DMS114 treated with DMSO at 0.1 percent for 48 hours (cell line): ENCODE measurements around the gene UPK1A.
"Not testable (repeated sequence)": the region's sequence is repeated elsewhere in the genome, so short reads cannot be mapped to it uniquely, and the experiment has no call there.

ENCODE experiments used
- DNase-seq: peaks from one replicate; lab custom pipeline; 2025; ENCODE audit not compliant: unreplicated experiment; lab: John Stamatoyannopoulos, UW

Gene UPK1A

DNA sequence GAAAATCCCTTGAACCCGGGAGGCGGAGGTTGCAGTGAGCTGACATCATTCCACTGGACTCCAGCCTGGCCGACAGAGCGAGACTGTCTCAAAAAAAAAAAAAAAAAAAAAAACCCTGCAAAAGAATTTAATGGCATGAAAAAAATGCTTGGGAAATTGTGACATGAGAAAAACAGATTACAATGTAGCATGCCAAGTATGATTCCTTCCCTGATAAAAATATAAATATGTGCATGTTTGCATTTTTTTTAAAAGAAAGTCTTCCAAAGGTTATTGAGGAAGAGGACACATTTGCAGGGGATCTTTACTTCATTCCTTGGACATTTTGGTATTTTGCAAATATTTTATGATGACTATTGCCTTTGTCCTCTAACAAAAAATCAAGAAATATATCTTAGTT is 23.5 kb downstream of the UPK1A start:
- no peak for DNase-seq

DNA sequence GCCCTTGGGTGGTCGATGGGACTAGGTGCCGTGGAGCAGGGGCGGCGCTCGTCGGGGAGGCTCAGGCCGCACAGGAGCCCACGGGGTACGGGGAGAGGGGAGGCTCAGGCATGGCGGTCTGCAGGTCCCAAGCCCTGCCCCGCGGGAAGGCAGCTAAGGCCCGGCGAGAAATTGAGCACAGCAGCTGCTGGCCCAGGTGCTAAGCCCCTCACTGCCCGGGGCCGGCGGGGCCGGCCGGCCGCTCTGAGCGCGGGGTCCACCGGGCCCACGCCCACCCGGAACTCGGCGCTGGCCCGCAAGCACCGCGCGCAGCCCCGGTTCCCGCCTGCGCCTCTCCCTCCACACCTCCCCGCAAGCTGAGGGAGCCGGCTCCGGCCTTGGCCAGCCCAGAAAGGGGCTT is 24.8 kb downstream of the UPK1A start:
- not testable (repeated sequence) for DNase-seq

DNA sequence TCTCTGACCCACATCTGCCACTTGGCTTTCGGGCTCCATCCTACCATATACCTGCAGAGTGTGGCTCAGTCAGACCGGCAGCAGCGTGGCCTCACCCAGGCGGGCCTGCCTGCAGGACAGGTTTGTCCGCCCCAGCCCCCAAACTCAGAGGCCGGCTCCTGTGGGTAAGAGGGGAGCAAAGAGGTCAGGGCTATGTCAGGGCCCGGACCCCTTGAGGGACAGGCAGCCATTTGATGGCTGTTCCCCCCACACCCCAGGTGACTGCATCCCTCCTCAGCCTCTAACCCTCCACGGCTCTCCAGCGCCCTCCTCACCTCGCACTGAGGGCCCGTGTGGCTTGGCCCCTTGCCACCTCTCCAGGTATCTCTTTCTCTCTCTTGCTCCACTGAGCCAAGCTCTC is 25.7 kb downstream of the UPK1A start:
- no peak for DNase-seq

DNA sequence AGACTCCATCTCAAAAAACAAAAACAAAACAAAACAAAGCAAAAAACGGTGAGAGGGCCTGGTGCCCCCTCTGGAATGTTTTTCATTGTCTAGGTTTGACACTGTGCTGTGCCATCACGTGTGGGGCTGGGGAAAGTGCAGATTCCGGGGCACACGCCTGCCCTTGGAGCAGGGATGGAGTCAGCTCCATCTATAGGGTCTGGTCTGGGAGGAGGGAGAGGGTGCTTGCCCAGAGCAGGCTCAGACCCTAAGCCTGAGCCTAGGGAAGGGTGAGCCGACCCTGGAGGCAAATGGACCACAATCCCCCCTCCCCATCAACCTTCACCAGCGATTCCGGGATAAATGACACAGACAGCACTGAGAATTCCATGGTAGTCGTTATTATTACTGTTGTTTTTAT is 27.1 kb downstream of the UPK1A start:
- DNase-seq, result no peak

DNA sequence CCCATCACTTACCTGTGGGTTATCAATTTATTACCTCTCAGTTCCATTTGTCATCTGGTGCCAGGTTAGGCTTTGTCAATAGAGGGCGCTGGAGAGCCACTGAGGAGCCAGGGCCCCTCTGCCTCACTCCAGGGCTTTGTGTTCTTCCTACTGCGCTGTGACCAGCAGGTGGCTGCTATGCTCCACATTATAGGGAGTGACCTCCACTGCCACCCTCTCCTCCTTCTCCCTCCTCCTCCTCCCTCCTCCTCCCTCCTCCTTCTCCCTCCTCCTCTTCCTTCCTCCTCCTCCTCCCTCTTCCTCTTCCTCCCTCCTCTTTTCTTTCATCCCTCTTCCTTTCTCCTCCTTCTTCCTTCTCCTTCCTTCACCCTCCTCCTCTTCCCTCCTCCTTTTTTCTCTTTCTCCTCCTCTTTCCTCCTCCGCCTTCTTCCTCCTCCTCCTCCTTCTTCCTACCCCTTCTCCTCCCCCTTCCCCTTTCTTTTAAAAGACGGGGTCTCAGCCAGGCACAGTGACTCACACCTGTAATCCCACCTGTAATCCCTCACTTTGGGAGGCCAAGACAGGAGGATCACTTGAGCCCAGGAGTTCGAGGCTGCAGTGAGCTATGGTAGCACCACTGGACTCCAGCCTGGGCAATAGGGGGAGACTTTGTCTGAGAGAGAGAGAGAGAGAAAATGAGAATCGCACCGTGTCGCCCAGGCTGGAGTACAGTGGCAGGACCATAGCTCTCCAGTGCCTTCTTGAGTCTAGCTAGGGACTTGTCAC is 27.7 kb downstream of the UPK1A start:
- peak; percentile 83 for DNase-seq

DNA sequence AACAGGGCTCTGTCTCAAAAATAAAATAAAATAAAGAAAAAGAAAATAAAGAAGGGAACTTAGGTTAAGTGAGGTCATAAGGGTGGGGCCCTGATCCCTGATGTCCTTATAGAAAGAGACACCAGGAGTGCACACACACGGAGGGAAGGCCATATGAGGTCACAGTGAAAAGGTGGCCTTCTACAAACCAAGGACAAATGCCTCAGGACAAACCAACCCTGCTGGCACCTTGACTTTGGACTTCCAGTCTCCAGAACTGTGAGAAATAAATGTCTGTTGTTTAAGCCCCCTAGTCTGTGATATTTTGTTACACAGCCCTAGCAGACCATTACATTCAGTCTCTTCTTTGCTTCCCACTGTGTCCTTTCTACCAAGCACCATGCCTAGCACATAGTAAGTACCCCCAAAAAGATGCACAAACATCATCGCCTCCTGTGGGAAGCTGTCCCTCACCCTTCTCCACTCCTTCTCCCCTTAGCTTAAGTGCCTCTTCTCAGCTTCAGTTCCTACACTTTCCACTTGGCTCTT is 29.6 kb downstream of the UPK1A start:
- DNase-seq, result no peak

DNA sequence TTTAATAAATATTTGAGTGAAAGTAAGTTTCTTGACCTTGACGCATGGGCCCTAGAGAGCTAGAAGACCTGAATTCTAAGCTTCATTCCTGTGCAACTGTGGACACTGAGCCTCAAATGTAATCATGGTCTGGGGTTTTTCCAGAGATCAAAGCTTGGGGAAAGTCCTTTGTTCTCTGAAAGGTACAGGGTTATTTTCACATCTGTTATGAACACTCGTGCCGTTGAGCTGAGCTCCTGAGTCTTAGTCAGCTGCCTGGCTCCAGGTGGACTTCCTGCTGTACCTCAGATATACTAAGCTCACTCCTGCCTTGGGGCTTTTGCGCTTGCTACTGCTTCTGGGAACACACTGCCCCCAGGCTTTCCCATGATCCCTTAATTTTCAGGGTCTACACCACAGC is 30.5 kb downstream of the UPK1A start:
- DNase-seq, result no peak

DNA sequence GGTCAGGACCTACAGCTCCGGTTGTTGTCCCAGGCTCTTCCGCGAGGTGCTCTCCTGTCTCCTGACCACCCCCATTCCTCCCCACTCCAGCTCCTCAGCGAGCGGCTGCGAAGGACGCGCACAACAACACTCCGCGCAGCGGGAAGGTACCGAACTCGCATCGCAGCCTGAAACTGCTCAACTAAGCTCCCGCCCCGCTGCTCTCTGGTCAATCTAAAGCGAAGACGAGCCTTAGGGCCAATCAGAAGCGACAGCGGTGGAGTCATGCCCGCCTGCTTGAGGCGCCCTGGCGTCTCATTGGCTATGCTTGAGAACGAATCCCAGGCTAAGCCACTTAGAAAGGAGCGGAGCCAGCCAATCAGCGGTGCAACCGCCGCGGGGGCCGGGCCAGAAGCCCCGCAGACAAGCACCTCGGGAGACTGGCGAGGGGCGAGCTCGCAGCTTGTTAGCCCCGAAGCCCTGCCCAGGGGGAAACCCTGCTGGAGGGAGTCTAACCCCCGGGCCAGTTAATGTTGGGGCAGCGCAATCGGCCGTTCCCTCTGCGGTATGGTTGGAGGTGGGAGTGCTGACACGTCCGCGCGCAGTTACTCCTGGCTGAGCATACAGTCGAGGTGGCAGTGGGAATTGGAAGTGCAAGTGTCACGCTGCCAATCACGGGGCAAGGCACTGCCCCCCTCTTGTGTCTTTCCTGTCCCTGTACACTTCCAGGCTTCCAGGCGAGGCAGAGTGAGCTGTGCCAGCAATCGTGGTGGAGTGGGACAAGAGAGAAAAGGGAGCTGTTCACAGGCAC is 36.1 kb downstream of the UPK1A start:
- DNase-seq, result peak; percentile 99

DNA sequence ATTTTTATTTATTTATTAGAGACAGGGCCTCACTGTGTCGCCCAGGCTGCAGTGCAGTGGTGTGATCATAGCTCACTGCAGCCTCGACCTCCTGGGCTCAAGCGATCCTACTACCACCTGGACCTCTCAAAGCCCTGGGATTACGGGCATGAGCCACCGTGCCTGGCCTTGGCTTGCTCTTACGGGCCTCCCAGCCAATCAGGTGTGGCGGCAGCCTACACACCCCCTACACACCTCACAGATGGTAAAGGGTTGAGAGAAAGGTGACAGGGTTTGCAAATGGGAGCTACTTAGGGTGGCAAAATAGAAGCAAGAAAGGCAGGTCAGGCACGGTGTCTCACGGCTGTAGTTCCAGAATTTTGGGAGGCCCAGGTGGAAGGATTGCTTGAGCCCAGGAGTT is 37.0 kb downstream of the UPK1A start:
- no peak for DNase-seq

DNA sequence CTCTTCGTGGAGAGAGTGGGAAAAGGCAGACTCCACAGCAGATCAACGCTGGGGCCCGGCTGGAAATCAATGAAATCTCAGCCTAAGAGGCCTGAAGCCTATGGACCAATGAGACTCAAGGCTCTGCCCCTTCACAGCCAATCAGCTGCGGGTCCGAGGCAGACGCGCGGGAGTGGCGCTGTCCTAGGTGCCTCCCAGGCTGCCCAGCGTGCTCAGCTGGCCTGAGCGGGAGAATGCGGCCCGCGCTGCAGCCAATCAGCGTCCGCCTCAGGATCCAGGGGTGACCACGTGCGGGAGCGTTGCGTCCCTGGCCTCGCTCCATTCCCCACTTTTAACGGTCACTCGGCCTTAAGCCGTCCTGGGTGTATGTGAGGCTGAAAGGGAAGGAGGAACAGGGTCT is 37.9 kb downstream of the UPK1A start, which contains the start of gene ZBTB32:
Gene ZBTB32, plus strand, starts transcription at position 341 of the 400 bp plus-strand sequence. CDS start 10,069 bp downstream, outside the sequence.
- DNase-seq, result no peak

DNA sequence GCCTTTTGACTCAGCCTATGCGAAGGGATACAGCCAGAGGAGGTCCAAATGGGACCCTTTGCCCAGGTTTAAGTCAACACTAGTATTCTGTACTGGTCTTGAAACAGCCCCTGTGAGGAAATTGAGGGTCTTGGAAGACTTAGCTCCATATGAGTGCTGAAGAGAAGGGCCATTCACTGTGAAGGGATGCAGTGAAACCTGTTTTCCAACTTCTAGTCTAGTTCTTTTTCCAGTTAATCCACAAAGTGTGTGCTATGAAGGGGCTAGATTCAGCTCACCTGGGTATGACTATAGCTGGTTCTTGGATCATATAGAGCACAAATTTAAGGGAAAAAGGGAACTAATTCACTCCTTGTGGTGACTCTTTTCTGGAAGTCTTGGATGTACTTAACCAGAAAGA is 42.1 kb downstream of the UPK1A start:
- DNase-seq, result no peak

DNA sequence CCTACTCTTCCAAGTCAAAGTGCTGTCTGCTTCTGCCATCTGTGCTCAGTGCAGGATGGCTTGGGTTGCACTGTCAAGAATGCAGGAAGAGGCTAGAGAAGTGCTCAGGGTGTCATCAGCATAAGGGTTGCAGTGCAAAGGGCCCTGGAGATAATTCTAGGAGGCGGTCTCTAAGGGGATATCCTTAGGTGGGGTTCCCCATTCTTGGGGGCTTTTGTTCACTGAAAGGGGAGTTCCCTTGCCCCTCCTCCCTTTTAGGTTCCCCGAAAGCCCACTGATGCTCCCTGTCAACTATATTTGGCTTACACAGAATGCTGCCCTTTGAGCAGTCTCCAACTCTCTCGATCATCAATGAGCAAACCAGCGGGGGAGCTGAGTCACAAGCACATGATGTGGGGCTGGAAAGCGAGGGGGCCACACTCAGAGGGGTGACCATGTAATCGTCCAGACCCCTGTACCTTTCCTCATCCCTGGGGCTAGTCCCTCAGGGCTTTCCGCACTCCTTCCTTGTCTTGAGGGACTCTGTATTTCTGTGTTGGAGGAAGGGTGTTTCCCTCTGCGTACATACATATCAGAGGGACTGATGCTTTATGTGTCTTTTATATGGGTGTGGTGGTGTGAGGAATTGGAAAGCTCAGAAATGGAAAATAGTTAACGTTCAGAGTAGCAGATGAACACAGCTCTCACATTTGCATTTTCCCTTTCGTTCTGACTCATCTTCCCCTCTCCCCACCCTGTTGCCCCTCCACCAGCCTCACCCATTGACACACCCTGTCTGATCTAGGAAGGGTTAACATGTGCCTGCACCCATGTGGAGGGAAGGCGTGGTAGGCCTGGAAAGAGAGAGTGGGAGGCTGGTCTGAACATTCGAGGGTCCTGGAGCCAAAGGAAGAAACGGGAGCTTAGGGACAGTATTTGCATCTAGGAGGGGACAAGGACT is 44.7 kb downstream of the UPK1A start:
- no peak for DNase-seq

DNA sequence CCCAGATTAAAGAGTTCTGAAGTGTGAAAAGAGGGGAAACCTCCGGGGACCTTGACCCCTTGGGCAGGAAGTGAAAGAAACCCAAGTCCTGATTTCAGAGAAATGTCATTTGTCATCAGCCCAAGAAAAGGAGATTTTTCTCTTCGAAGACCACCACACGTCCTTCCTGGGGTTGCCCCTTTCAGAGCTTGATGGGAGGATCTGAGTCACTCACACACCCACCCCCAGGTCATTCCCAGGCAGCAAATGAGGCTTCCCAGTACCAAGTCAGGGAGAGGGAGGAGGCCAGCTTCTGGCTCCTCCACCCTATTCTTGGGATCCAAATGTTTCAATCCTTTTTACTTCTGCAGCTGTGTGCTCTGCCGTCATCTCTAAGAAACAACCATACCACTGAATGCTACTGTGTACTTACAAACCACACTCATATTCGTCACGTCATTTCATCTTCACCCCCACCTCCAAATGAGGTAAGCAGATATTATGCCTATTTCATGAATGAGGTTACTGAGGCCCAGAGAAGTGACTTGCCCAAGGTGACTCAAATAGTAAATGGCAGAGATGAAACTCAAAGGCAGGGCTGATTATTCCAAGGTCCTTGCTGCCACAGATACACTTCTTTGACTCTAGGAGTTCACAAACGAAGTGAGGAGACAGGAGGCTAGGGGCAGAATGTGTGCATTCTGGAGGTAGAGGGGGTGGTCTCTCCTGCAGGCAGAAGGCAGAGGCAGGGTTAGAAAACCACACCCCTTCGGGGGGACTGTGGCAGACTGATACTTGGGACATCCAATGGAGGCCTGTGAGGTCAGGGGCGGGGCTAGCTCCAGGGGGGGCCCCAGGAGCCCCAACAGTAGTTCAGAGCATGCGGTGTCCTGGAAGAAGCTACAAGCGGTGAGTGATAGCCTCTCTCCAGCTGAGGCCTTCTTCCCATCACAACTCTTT is 46.5 kb downstream of the UPK1A start:
- DNase-seq, result no peak

DNA sequence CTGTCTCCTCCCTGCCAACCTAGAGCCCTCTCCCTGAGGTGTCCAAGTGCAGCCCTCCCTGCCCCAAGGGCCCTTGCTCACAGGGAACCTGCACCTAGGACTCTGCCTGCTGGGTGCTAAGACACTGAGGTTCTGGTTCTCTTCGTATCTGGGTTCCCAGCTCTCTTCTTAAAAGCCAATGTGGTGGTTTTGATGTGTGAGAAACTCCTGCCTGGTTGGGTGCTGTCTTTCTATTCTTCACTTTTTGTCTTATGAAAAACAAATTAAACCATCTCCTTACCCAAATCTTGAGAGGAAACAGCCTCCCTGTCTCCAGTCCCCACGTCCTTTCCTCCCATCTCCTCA is 47.2 kb downstream of the UPK1A start:
- DNase-seq, result no peak

DNA sequence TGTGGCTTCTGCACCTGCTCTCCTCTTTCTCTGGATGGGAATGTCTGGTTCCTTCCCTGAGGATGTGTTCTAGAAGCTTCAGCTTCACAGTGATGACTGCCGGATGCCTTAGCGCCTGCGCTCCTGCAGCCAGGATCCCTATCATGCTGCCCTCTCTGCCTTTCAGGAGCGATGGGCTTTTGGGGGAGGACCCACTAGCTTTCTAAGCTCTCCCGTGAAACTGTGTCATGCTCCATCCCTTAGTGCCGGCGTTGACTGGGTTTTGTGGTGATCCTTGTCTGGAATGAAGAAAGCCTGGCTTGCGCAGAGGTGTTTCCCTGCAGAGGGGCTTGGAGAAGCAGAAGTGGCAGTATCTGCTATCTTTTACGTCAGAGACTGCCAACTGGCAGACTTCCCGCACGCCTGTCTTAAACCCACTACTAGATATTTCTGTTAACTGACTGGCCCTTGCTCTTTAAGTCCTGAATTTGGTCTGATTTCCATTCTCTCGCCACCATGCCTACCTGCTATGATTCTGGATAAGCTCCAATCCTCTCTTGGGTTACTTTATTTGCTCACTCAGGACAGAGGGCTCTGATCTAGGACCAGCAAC is 47.7 kb downstream of the UPK1A start:
- DNase-seq, result no peak

DNA sequence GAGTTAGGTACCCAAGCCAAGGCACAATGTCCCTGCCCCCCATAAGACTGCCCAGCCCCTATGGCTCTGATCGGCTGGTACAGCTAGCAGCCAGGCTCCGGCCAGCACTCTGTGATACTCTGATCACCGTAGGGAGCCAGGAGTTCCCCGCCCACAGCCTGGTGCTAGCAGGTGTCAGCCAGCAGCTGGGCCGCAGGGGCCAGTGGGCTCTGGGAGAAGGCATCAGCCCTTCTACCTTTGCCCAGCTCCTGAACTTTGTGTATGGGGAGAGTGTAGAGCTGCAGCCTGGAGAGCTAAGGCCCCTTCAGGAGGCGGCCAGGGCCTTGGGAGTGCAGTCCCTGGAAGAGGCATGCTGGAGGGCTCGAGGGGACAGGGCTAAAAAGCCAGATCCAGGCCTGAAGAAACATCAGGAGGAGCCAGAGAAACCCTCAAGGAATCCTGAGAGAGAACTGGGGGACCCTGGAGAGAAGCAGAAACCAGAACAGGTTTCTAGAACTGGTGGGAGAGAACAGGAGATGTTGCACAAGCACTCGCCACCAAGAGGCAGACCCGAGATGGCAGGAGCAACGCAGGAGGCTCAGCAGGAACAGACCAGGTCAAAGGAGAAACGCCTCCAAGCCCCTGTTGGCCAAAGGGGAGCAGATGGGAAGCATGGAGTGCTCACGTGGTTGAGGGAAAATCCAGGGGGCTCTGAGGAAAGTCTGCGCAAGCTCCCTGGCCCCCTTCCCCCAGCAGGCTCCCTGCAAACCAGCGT is 48.5 kb downstream of the UPK1A start:
- DNase-seq, result no peak

DNA sequence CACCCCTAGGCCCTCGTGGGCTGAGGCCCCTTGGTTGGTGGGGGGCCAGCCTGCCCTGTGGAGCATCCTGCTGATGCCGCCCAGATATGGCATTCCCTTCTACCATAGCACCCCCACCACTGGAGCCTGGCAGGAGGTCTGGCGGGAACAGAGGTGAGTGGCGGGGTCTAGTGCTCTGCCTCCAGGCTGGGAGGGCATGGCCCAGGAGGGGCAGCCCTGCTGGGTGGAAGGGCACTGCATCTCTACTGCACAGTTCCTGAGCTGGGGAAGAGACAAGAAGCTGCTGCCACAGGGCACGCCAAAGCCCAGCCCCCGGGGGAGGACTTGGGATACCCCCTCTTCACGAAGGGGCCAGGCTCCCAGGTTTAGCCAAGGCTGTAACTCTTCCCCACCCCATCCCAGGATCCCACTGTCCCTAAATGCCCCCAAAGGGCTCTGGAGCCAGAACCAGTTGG is 49.1 kb downstream of the UPK1A start:
- DNase-seq, result no peak

DNA sequence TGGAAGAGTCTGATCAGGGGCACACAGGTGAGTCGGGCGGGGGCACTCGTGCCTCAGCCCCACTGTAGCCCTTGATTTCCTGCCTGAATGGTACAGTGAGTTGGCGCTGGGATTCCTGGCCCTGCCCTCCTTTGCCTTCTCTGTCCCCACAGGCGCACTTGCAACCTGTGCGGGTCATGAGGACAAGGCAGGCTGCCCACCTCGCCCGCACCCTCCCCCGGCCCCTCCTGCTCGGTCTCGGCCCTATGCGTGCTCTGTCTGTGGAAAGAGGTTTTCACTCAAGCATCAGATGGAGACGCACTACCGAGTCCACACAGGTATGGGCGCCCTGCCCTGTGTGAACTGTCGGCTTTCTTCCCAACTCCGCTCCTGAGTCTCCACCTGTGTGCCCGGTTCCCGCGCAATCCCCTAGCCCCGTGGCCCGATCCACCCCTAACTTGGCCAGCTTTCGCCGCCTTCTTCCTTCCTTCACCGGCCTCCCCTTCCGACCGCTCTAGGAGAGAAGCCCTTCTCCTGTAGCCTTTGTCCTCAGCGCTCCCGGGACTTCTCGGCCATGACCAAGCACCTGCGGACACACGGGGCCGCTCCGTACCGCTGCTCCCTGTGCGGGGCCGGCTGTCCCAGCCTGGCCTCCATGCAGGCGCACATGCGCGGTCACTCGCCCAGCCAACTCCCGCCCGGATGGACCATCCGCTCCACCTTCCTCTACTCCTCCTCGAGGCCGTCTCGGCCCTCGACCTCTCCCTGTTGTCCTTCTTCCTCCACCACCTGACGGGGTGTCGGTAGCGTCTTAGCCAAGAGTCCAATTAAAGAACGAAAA is 49.9 kb downstream of the UPK1A start:
- DNase-seq, result no peak
